ENCODE results near the gene ADAMTS2.

The ADAMTS2 gene

GRCh38 chr5:179264053-179264782, 81.0 kb downstream of the ADAMTS2 start:
- peak in 6 of 10 donors; percentile 2 to 61 (median 22) for DNase-seq
- intact Hi-C loops (cut with DNase I): no loop called here

- peak in 6 of 10 donors; percentile 4 to 77 (median 9) for DNase-seq
- intact Hi-C loops (cut with DNase I): no loop called here
Observed at GRCh38 chr5:179263391-179264052, 81.7 kb downstream of the ADAMTS2 start.

DNA sequence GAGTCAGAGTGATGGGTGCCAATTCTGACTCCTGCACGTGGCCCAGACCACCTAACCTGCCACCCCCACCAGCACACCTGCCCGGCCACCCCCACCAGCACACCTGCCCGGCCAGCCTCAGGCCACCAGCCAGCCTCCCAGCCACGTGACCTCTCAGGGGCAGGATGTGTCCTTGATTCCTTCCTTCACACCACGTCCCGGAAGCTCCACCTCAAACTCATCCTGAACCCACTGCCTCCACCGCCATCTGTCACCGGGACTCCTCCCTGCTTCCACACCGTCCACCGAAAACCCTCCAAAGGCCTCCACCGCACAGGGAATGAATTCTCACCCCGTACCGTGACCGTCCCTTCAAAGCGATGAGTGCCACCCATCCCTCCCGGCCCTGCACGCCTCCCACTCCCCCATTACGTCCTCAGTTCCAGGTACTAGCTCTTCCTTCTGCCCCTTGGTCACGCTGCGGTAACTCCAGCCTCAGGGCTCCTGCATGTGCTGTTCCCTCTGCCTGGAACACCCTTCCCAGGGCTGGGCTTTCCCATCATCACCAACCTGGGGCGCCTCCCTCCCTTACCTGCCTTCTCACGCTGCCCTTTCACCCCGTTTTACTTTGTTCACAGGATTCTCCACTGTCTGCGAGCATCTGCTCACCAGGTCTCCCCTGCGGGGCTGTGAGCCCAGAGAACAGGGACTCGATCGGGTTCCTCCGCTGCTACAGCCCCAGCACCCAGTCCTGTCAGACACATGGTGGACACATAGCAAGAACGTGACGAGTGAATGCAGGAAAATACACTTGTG, 82.9 kb downstream of the ADAMTS2 start:
- intact Hi-C loops (cut with DNase I): no loop called here
- peak in 7 of 10 donors; percentile 3 to 63 (median 13) for DNase-seq

- peak in 8 of 10 donors; percentile 10 to 88 (median 37) for DNase-seq
- intact Hi-C loops (cut with DNase I): loop anchor here (2.0 kb wide), 1 partner anchor 95 kb away; no protein-coding TSS in a partner anchor
Observed at GRCh38 chr5:179261301-179262125, 83.7 kb downstream of the ADAMTS2 start.

- intact Hi-C loops (cut with DNase I): loop anchor here (2.0 kb wide), 1 partner anchor 94 kb away; no protein-coding TSS in a partner anchor
- DNase-seq: peak in 7 of 10 donors; percentile 2 to 67 (median 11)
Observed at GRCh38 chr5:179260324-179261070, 84.8 kb downstream of the ADAMTS2 start.

DNA sequence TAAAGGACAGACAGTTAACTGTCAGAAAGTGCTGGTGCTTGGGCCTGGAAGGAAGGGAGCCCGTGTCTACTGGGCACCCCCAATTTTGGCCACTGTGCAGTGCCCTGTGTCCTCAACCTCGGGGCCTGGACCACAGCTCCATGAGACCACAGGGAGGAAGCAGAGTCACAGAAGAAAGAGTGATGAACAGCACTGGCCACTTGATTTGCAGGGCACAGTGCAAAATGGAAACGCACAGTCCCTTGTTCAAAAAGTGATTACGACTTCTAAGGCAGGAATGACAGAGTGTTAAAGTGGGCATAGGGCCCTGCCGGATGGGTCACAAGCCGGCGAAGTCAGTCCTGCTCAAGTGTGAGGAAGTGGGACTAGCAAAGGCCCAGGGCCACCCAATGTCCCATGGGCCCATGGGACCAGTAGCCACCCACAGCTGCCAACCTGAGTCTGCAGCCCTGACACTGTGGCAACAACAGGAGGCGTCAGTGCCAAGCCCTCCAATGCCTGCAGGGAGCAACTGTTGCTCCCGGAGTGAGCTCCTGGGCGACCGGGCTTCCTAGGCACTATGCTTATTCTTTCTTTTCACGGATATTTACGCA, 85.4 kb downstream of the ADAMTS2 start:
- DNase-seq: peak in 6 of 10 donors; percentile 3 to 52 (median 5)
- intact Hi-C loops (cut with DNase I): loop anchor here (2.0 kb wide), 1 partner anchor 93 kb away; no protein-coding TSS in a partner anchor

DNA sequence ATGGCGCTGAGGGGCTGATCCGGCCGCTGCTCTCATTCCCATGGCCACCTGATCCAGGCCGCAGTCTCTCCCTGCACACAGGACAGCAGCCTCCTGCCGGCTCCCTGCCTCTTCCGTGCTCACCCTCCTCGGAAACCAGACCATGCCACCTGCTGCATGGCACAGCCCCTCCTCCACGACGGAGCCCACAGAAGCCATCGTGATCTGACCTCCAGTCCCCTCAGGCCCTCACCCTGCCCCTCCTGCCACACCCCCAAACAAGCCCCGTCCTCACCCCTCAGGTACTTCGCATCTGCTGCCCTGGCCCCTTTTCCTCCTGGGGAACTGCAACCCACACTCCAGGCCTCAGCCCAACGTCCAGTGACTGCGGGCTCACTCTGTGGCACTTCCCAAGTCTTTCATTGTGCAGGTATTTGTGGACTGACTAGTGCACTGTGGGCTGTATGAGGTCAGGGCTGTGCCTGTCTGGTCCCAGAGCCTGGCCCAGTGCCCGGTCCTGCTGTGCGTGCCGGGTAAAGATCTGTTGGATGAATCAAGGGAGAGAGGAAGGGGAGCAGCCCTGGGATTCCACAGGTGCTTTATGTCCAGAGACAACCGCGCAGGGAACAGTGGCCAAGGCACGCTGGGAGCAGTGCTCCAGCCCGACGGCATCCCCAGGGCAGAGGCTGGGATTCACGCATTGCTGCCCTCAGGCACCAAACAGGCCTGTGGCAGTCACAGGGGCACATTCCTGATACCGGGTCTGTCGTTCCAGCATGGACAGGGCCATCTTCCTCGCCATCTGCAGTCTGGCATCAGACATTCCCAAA, 86.1 kb downstream of the ADAMTS2 start:
- peak in 7 of 10 donors; percentile 4 to 72 (median 11) for DNase-seq
- intact Hi-C loops (cut with DNase I): no loop called here

DNA sequence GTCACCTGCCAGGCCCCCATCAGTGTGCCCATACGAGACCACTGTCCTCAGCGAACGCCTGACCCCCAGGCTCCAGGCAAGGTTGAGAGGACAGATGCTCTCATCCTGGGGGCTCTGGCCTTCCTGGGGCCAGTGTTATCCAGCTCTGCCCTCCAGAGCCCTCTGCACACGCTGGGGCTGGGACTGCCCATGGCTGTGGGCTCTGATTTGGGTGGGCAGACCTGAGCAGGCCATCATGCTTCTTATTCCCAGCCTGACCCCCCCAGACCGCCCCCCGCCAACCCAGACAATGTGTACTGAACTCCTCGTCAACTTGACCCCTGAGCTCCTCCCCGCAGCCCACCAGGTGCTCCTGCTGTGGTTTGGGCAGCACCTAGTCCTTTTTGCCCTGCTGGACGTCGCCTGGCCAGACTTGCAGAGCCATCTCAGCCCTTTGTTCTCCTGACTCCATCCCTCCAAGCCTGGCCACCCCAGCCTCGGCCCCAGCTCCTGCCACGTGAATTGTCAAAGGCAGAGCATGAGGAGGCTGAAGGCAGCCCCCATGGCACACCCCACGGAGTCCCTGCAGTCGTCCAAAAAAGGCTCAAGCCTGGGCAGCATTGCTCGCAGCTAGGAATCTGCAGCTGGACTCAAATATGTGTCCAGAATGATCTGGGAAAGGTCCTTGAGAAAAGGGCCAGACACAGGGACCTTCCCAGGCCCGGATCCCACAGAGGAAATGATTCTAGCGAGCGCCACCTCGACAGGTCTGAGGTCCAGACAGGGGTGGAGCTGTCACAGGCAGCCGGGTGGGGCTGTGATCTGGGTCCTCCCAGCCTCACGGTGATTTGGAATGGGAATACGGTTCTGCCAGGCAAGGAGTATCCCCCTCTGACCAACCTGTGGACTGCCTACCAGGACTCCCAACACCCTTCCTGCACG, 87.0 kb downstream of the ADAMTS2 start:
- peak in 6 of 10 donors; percentile 4 to 71 (median 36) for DNase-seq
- intact Hi-C loops (cut with DNase I): no loop called here

DNA sequence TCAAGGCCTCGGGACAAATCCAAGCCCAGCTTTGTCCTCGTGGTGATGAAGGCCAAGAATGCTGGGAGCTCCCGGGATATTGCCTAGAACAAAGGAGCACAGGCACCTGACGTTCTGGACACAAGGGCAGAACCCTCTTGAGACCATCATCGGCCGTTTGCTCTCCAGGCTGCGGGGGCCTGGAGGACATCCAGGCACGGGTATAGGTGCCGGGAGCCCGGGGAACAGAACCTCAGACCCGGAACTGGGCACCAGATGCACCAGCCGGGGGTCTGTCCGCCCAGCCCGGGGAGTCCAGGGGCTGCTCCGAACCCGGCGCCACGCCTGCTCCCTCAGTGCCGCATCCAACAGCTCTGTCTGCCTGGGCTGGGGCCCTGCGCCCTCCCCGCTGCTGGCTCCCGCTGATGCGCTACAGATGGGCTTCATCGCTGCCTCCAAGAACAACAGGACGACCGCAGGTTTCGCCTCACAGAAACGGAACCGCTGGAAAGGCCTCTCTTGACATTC, 88.0 kb downstream of the ADAMTS2 start:
- intact Hi-C loops (cut with DNase I): no loop called here
- DNase-seq: peak in 7 of 10 donors; percentile 2 to 82 (median 11)

DNA sequence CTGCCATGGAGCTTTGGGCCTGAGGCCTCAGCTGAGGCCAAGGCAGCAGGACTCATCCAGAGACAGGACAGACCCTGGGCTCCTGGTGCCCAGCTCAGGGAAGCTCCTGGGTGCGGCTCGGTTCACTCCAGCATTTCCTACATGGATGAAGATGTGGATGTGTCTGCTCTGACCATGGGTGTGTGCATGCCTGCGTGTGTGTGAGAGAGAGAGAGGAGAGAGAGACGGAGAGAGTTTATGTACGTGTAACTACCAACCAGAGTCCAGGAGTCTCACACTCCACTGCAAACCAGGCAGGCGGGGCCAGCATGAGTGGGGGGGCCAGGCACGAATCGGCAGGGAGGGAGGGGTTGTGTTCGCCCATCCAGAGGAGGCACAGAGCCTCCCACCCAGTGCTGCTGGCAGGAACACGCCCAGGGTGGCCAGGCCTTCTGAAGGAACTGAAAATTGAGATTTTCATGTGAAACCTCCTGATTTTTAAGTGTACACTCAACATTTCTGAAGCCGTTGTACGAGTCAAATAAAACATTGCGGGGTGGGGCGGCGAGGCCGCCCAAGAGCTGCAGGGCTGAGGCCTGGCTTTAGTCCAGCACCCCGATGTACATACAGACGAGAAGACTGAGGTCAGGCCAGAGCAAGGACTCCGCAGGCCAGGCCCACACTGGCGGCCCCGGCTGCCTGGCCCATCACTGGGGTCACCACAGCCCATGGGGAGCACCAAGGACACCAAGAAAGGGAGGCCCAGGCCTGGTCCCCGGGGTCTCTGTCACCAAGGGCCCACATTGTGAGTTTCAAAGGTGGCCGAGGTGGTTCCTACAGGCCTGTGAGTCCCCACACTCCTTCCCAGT, 88.7 kb downstream of the ADAMTS2 start:
- peak in 7 of 10 donors; percentile 5 to 77 (median 11) for DNase-seq

GRCh38 chr5:179255527-179256327, 89.5 kb downstream of the ADAMTS2 start:
- DNase-seq: peak in 6 of 10 donors; percentile 4 to 77 (median 25)
- intact Hi-C loops (cut with DNase I): no loop called here

More for the DNA sequence above, 88.7 kb downstream of the ADAMTS2 start:
- intact Hi-C loops (cut with DNase I): no loop called here

DNA sequence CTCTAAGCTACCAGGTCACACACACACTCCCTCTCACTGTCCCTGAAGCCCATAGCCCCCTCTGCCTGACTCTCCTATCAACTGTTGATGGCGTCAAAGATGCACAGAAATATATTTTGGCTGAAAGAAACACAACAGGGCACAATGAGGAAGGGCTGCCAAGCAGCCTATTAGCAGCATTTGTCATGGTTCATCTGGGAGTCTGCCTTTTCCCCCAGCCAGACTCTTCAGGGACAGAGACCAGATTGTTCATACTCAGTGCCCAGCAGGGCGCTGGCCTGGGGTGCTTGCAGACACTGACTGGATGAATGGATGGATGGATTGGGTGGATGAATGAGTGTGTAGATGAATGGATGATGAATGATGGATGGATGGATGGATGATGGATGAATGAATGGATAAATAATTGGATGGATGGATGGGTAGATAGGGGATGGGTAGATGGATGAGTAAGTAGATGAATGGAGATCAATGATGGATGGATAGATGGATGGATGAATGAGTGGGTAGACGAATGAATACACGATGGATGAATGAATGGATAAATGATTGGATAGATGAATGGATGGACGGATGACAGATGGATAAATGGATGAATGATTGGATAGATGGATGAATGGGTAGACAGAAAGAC, 90.5 kb downstream of the ADAMTS2 start:
- DNase-seq: peak in 5 of 10 donors; percentile 1 to 50 (median 32)
- intact Hi-C loops (cut with DNase I): no loop called here

DNA sequence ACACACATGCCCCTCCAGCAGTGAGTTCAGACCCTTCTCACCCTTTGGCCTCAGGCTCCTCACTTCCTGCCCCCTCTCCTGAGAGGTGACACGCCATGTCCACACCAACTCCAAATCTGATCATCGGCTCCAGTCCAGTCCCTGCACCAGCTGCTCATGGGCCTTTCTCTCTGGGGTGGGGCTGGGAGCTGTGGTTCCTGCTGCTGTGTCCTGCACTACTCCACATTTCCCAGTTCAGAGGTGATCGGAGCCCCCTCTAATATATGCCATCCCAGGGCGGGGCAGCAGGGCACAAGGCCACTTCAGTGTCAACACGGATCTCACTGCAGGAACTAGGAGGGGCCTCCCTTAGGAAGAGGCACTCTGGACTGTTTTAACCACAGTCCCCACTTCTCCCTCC, 91.5 kb downstream of the ADAMTS2 start:
- peak in 5 of 10 donors; percentile 2 to 72 (median 22) for DNase-seq
- intact Hi-C loops (cut with DNase I): no loop called here

GRCh38 chr5:179251276-179251969, 93.8 kb downstream of the ADAMTS2 start:
- intact Hi-C loops (cut with DNase I): no loop called here
- DNase-seq: peak in 3 of 10 donors; percentile 35 to 59 (median 53)

Data from posterior cingulate gyrus (tissue), 11 donors.